Measurements from ENCODE around the gene ING5. TPM values are rescaled to one million over a fixed set of nuclear protein-coding genes. Genes with fewer than 3 reads are reported as not detected.
"Not testable (repeated sequence)": the region's sequence is repeated elsewhere in the genome, so short reads cannot be mapped to it uniquely, and the experiment has no call there.

ING5 gene
- total RNA-seq, 1 experiment from 2014 or later = 34.4 TPM

DNA sequence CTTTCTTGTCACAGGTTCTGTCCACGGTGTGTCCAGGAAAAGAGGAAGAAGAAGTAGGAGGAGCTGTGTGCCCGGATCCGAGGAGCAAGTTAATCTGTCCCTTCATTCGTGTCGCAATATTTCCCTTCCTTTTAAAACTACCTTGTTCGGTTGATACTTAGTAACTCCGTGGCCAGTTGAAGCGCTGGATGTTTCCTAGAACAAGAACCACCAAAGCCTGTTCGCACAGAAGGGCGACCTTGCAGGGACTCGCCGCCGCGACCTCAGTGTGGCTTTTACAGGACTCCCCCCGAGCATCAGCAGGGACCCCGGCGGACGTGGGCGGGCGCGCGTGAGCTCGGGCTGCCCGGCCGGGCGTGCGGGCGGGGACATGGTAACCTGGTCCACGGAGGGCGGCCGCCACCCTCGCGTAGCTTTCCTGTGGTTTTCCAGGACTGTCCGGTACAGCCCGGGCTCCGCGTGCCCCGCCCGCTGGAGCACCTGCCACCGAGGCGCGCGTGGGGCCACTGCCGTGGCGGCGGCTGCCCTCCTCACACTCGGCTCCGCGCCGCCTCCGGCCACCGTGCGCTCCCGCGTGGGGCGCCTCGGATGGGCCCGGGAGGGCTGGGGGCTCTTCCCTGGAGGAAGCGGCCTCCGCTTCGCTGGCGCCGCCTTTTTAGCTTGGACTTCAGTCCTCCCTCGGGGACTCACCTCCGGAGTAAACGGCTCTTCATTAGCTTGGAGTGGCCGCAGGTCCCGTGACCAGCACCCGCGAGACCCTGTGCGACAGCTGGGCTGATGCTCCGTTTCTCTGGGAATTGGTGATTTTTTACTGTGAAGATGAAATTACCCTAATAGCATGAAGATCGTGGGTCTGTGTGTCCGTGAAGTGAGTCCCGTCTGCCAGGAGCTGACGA lies 23.4 kb downstream of the ING5 start:
- no peaks in the 10 kb centered on the region; the same call in 1 of the 2 replicates for H3K9me3 ChIP-seq (ENCODE audit: low read length)
- no peak overlapping the region for H3K4me3 ChIP-seq (ENCODE audit: low read length)
- H3K4me1 ChIP-seq (ENCODE audit: low read length) = no peaks in the 10 kb centered on the region
- no peaks in the 10 kb centered on the region for H4K20me1 ChIP-seq (ENCODE audit: insufficient read depth, low read depth, low read length)
- no peak overlapping the region for H3K27ac ChIP-seq (ENCODE audit: low read length)
- DNase-seq = no peak
- peaks cover 21% of the 10 kb centered on the region for H3K36me3 ChIP-seq (ENCODE audit: insufficient read depth, low read length)
- no peak overlapping the region for H3K4me2 ChIP-seq (ENCODE audit: low read depth, low read length, poor library complexity, severe bottlenecking)
- H3K9me2 ChIP-seq (replicated peaks; ENCODE audit: insufficient read depth, low read length) = no peaks in the 10 kb centered on the region
- no peak overlapping the region for H2AFZ ChIP-seq (ENCODE audit: low read length)
- H3K27me3 ChIP-seq (ENCODE audit: low read length) = no peaks in the 10 kb centered on the region
- no peak overlapping the region for H3K9ac ChIP-seq (ENCODE audit: low read length)
- no peaks in the 10 kb centered on the region for H3K79me2 ChIP-seq (ENCODE audit: low read length)

DNA sequence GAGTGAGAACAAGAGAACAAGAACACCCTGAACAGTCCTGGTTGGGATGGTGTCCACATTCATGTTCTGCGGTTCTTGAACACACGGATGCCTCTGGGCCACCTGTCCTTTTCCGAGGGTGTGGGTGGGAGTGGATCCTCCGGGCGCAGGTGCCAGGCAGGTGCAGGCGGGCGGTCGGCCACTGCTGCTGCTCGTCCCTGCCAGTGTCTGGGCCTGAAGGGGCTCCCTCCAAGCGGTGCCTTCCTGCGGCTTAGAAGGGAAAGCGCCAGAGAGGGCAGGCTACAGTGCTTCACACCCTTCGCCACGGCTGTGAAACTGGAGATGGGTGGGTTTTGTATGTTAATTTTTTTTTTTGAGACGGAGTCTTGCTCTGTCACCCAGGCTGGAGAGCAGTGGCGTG lies 24.6 kb downstream of the ING5 start:
- no peak overlapping the region for H3K4me3 ChIP-seq (ENCODE audit: low read length)
- H3K9me2 ChIP-seq (replicated peaks; ENCODE audit: insufficient read depth, low read length) = no peaks in the 10 kb centered on the region
- no peaks in the 10 kb centered on the region; the same call in 1 of the 2 replicates for H3K9me3 ChIP-seq (ENCODE audit: low read length)
- H4K20me1 ChIP-seq (ENCODE audit: insufficient read depth, low read depth, low read length) = no peaks in the 10 kb centered on the region
- H3K4me2 ChIP-seq (ENCODE audit: low read depth, low read length, poor library complexity, severe bottlenecking) = no peak overlapping the region
- no peak for DNase-seq
- no peak overlapping the region for H3K9ac ChIP-seq (ENCODE audit: low read length)
- no peaks in the 10 kb centered on the region for H3K27me3 ChIP-seq (ENCODE audit: low read length)
- no peaks in the 10 kb centered on the region for H3K4me1 ChIP-seq (ENCODE audit: low read length)
- H3K27ac ChIP-seq (ENCODE audit: low read length) = no peak overlapping the region
- peaks cover 11% of the 10 kb centered on the region for H3K36me3 ChIP-seq (ENCODE audit: insufficient read depth, low read length)
- H2AFZ ChIP-seq (ENCODE audit: low read length) = no peak overlapping the region
- no peaks in the 10 kb centered on the region for H3K79me2 ChIP-seq (ENCODE audit: low read length)

DNA sequence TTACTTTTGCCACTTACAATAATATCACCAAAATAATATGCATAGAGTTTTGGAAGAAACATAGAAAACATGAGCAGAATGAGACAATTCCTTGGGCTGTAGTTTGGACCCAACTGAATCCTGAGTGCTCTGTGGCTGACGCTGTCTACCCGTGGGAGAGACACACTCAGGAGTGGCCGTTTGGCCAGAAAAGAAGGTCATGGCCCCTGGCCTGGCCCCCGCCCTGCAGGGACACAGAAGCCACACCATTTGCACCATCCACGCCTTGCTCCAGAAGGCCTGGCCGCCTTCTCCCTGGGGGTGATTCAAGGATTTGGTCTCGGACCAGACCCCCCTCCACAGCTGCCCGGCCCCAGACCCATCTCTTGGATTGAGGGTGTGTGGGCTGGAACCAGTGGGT lies 26.2 kb downstream of the ING5 start:
- Histone ChIP-seq H3K9ac (ENCODE audit: low read length) (no peak overlapping the region), H4K20me1 (ENCODE audit: insufficient read depth, low read depth, low read length) (no peaks in the 10 kb centered on the region), H3K4me1 (ENCODE audit: low read length) (no peaks in the 10 kb centered on the region), H3K27ac (ENCODE audit: low read length) (no peak overlapping the region), H3K4me3 (ENCODE audit: low read length) (no peak overlapping the region), H3K9me2 (replicated peaks; ENCODE audit: insufficient read depth, low read length) (no peaks in the 10 kb centered on the region), H2AFZ (ENCODE audit: low read length) (no peak overlapping the region), H3K27me3 (ENCODE audit: low read length) (no peaks in the 10 kb centered on the region), H3K9me3 (ENCODE audit: low read length) (no peaks in the 10 kb centered on the region; the same call in 1 of the 2 replicates), H3K79me2 (ENCODE audit: low read length) (no peaks in the 10 kb centered on the region), H3K4me2 (ENCODE audit: low read depth, low read length, poor library complexity, severe bottlenecking) (no peak overlapping the region), H3K36me3 (ENCODE audit: insufficient read depth, low read length) (peaks cover 3% of the 10 kb centered on the region; the same call in 1 of the 2 replicates)
- DNase-seq = no peak

DNA sequence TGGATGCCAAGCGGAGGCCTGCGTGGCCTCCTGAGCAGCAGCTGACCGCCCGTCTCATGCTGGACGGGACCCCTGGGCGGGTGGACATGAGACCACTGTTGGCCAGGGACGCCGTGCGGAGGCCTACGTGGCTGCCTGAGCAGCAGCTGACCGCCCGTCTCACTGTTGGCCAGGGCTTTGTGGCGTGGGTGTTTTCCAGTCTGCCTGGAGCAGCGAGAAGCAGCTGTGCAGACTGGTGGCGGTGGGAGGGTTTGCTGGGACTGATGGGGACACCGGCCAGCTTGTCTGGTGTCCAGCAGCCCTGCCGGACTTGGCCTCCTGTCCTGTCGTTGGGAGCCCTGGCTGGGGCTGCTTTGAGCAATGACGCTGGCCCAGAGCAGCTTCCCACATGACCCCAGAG lies 26.8 kb downstream of the ING5 start:
- Histone ChIP-seq H3K9ac (ENCODE audit: low read length) (no peak overlapping the region), H2AFZ (ENCODE audit: low read length) (no peak overlapping the region), H4K20me1 (ENCODE audit: insufficient read depth, low read depth, low read length) (no peaks in the 10 kb centered on the region), H3K27ac (ENCODE audit: low read length) (no peak overlapping the region), H3K4me1 (ENCODE audit: low read length) (no peaks in the 10 kb centered on the region), H3K36me3 (ENCODE audit: insufficient read depth, low read length) (no peaks in the 10 kb centered on the region), H3K4me3 (ENCODE audit: low read length) (no peak overlapping the region), H3K9me3 (ENCODE audit: low read length) (no peaks in the 10 kb centered on the region), H3K4me2 (ENCODE audit: low read depth, low read length, poor library complexity, severe bottlenecking) (no peak overlapping the region), H3K9me2 (replicated peaks; ENCODE audit: insufficient read depth, low read length) (no peaks in the 10 kb centered on the region), H3K27me3 (ENCODE audit: low read length) (no peaks in the 10 kb centered on the region), H3K79me2 (ENCODE audit: low read length) (no peaks in the 10 kb centered on the region)
- DNase-seq = no peak

DNA sequence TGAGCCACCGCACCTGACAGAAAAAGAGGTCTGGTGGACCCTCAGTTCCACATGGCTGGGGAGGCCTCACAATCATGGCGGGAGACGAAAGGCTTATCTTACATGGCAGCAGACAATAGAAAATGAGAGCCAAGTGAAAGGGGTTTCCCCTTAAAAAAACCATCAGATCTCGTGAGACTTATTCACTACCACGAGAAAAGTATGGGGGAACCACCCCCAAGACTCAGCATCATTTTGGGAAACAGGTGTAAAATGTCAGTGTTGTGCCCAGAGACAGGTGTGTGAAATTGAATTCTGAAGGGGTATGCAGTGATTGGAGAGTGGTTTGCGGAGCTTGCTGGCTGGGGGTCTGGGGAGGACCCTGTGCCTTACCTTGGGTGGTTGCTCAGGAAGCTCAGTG lies 28.0 kb downstream of the ING5 start:
- Histone ChIP-seq H3K4me2 (ENCODE audit: low read depth, low read length, poor library complexity, severe bottlenecking) (no peak overlapping the region), H3K9ac (ENCODE audit: low read length) (no peak overlapping the region), H3K9me3 (ENCODE audit: low read length) (no peaks in the 10 kb centered on the region), H4K20me1 (ENCODE audit: insufficient read depth, low read depth, low read length) (no peaks in the 10 kb centered on the region), H2AFZ (ENCODE audit: low read length) (no peak overlapping the region), H3K4me1 (ENCODE audit: low read length) (peaks cover 5% of the 10 kb centered on the region), H3K79me2 (ENCODE audit: low read length) (peaks cover 3% of the 10 kb centered on the region), H3K4me3 (ENCODE audit: low read length) (no peak overlapping the region), H3K9me2 (replicated peaks; ENCODE audit: insufficient read depth, low read length) (no peaks in the 10 kb centered on the region), H3K27me3 (ENCODE audit: low read length) (no peaks in the 10 kb centered on the region), H3K27ac (ENCODE audit: low read length) (no peak overlapping the region), H3K36me3 (ENCODE audit: insufficient read depth, low read length) (no peaks in the 10 kb centered on the region)
- no peak for DNase-seq

DNA sequence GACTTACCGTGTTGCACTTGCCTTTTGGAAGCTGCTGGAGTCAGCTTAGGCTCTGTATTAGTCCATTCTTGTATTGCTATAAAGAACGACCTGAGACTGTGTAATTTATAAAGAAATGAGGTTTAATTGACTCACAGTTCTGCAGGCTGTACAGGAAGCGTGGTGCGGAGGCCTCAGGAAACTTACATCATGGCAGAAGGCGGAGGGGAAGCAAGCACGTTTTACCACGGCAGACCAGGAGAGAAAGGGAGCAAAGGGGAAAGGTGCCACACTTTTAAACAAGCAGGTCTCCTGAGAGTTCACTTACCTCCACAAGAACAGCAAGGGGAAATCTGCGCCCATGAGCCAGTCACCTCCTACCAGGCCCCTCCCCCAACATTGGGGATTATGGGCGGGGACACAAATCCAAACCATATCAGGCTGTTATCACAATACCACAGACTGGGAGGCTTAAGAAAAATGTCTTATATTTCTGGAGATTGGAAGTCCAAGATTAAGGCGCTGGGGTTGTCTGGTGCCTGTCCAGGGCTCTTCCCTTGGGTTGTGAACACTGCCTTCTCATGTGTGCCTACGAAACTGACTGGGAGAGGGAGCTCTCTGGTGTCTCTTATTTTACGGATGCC lies 28.9 kb downstream of the ING5 start:
- no peak overlapping the region for H3K4me3 ChIP-seq (ENCODE audit: low read length)
- H3K27me3 ChIP-seq (ENCODE audit: low read length) = no peaks in the 10 kb centered on the region
- peaks cover 10% of the 10 kb centered on the region for H3K4me1 ChIP-seq (ENCODE audit: low read length)
- H3K27ac ChIP-seq (ENCODE audit: low read length) = no peak overlapping the region
- H3K9me3 ChIP-seq (ENCODE audit: low read length) = no peaks in the 10 kb centered on the region
- peaks cover 12% of the 10 kb centered on the region for H3K79me2 ChIP-seq (ENCODE audit: low read length)
- H3K4me2 ChIP-seq (ENCODE audit: low read depth, low read length, poor library complexity, severe bottlenecking) = no peak overlapping the region
- H2AFZ ChIP-seq (ENCODE audit: low read length) = no peak overlapping the region
- no peak overlapping the region for H3K9ac ChIP-seq (ENCODE audit: low read length)
- no peaks in the 10 kb centered on the region for H4K20me1 ChIP-seq (ENCODE audit: insufficient read depth, low read depth, low read length)
- H3K9me2 ChIP-seq (replicated peaks; ENCODE audit: insufficient read depth, low read length) = no peaks in the 10 kb centered on the region
- H3K36me3 ChIP-seq (ENCODE audit: insufficient read depth, low read length) = no peaks in the 10 kb centered on the region
- no peak for DNase-seq

DNA sequence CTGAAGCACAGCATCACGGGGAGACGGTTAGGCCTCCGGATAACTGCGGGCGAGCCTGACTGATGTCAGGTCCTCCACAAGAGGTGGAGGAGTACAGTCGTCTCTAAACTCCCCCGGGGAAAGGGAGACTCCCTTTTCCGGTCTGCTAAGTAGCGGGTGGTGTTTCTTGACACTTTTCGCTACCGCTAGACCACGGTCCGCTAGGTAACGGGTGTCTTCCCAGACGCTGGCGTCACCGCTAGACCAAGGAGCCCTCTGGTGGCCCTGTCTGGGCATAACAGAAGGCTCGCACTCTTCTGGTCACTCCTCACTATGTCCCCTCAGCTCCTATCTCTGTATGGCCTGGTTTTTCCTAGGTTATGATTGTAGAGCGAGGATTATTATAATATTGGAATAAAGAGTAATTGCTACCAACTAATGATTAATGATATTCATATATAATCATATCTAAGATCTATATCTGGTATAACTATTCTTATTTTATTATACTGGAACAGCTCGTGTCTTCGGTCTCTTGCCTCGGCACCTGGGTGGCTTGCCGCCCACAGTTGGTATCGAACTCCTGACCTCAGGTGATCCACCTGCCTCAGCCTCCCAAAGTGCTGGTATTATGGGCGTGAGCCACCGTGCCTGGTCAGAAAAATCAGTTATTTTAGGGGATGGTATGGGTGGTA lies 30.8 kb downstream of the ING5 start:
- H3K9me2 ChIP-seq (replicated peaks; ENCODE audit: insufficient read depth, low read length); H3K9me3 ChIP-seq (ENCODE audit: low read length); H3K27ac ChIP-seq (ENCODE audit: low read length); H3K4me3 ChIP-seq (ENCODE audit: low read length); H3K36me3 ChIP-seq (ENCODE audit: insufficient read depth, low read length); H3K9ac ChIP-seq (ENCODE audit: low read length); H2AFZ ChIP-seq (ENCODE audit: low read length); H3K27me3 ChIP-seq (ENCODE audit: low read length); H4K20me1 ChIP-seq (ENCODE audit: insufficient read depth, low read depth, low read length): not testable (repeated sequence)
- H3K79me2 ChIP-seq (ENCODE audit: low read length) = peaks cover 30% of the 10 kb centered on the region
- peak overlapping the region; percentile 38 for H3K4me2 ChIP-seq (ENCODE audit: low read depth, low read length, poor library complexity, severe bottlenecking)
- DNase-seq = peak; percentile 73
- H3K4me1 ChIP-seq (ENCODE audit: low read length) = peaks cover 14% of the 10 kb centered on the region
